Breast epithelium (tissue), 3 donors: ENCODE results near the gene KIAA0753.

Experiments
- POLR2A ChIP-seq: fragments of 450-650 bp; IDR thresholded peaks from one replicate; pipeline ENCODE4 v1.6.1; 2016; ENCODE audit warnings: antibody characterized with exemption, mild to moderate bottlenecking, moderate library complexity
- TF ChIP-seq, protein P1 (sequence below), 3 donors: fragments of 450-650 bp; IDR thresholded peaks; one replicate each; pipeline ENCODE4 v1.5.1; 2016 to 2017; ENCODE audit warnings: antibody characterized with exemption in 3 of 3, mild to moderate bottlenecking in 3 of 3, moderate library complexity in 3 of 3

DNA sequence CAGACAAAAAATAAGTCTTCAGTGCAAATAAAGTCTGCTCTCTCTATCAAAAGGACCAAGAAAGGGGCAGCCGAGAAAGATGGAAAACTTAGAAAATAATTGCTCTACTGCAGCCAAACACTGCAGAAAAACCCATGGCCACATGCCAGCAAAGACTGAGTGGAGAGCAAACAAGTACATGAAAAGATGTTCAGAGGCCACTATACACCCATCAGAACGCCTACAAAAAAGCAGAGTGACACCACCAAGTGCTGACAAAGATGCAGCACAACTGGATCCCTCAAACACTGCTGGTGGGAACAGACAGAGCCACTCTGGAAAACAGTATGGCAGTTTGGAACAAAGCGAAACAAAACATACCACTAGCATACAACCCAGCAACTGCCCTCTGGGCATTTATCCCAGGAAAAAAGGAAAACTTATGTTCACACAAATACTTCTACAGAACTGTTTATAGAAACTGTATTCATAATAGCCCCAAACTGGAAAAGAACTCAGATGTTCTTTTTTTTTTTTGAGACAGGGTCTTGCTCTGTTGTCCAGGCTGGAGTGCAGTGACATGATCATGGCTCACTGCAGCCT is 36.7 kb downstream of the KIAA0753 start:
- TF ChIP-seq, protein P1, sequence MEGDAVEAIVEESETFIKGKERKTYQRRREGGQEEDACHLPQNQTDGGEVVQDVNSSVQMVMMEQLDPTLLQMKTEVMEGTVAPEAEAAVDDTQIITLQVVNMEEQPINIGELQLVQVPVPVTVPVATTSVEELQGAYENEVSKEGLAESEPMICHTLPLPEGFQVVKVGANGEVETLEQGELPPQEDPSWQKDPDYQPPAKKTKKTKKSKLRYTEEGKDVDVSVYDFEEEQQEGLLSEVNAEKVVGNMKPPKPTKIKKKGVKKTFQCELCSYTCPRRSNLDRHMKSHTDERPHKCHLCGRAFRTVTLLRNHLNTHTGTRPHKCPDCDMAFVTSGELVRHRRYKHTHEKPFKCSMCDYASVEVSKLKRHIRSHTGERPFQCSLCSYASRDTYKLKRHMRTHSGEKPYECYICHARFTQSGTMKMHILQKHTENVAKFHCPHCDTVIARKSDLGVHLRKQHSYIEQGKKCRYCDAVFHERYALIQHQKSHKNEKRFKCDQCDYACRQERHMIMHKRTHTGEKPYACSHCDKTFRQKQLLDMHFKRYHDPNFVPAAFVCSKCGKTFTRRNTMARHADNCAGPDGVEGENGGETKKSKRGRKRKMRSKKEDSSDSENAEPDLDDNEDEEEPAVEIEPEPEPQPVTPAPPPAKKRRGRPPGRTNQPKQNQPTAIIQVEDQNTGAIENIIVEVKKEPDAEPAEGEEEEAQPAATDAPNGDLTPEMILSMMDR (IDR thresholded peaks at IDR 0.05): no peak
- no peak for TF ChIP-seq POLR2A
